ENCODE data around the gene QRICH1. TPM values are rescaled to one million over a fixed set of nuclear protein-coding genes. Genes with fewer than 3 reads are reported as not detected.

Gene QRICH1
- total RNA-seq, 1 experiment from 2014 or later, result 151 TPM

DNA sequence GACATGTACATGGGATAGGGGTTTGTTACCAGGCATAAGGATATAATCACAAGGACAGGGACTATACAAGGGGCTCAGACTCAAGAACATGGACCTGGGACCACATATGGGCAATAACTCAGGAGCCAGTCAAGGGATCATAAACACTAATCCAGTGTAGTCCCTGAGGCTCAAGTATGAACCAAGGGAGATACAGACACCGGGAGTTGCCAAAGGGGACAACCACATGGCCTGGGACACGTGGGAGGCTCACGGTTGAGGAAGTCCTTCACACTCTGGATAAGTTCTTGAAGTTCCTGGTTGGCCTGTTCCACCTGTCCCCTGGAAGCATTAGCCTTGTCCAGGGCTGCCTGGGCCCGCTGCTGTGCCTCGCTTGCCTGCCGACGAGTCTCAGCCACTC is 28.6 kb upstream of the QRICH1 start:
- Histone ChIP-seq H3K4ac (ENCODE audit: low read depth, low read length) (no peak overlapping the region), H3K14ac (ENCODE audit: insufficient read depth, low read length) (no peak overlapping the region), H2AFZ (ENCODE audit: low read length) (no peak overlapping the region), H3T11ph (ENCODE audit: low read length) (no peak overlapping the region), H2BK5ac (ENCODE audit: insufficient read length, low read length) (no peak overlapping the region), H3K9me3 (ENCODE audit: control insufficient read depth, low read depth, low read length) (no peaks in the 10 kb centered on the region), H3K56ac (ENCODE audit: insufficient read length, low read depth, low read length) (no peak overlapping the region), H4K8ac (replicated peaks; ENCODE audit: insufficient read length, low read depth, low read length) (no peak overlapping the region), H4K5ac (ENCODE audit: insufficient read length, low read depth, low read length) (no peak overlapping the region), H2BK20ac (ENCODE audit: low read depth, low read length, poor library complexity, severe bottlenecking) (no peak overlapping the region), H3K18ac (ENCODE audit: insufficient read length, low read depth, low read length) (no peak overlapping the region), H2BK12ac (ENCODE audit: insufficient read length, low read depth, low read length) (no peak overlapping the region), H3K27me3 (ENCODE audit: insufficient read depth, low read length) (no peaks in the 10 kb centered on the region), H2BK120ac (ENCODE audit: low read depth, low read length, poor library complexity, severe bottlenecking) (no peak overlapping the region), H3K79me1 (ENCODE audit: insufficient read depth, low read depth, low read length, poor library complexity, severe bottlenecking) (peaks cover 4% of the 10 kb centered on the region), H3K4me2 (ENCODE audit: insufficient read depth, insufficient read length, low read length) (no peak overlapping the region), H3K4me1 (ENCODE audit: insufficient read depth, low read length) (0 out of 2 replicates have a peak, but pooled peaks cover 2% of the 10 kb centered on the region), H3K23me2 (ENCODE audit: insufficient read length, low read depth, low read length, poor library complexity, severe bottlenecking) (peaks cover 5% of the 10 kb centered on the region), H3K79me2 (ENCODE audit: insufficient read depth, low read length) (no peaks in the 10 kb centered on the region; the same call in 1 of the 2 replicates), H3K9ac (ENCODE audit: extremely low read depth, insufficient read length, low read length) (no peak overlapping the region), H3K27ac (ENCODE audit: insufficient read length, low read depth, low read length) (no peak overlapping the region), H2AK5ac (ENCODE audit: insufficient read length, low read length) (no peak overlapping the region), H4K91ac (ENCODE audit: insufficient read length, low read depth, low read length) (no peak overlapping the region), H3K23ac (ENCODE audit: insufficient read length, low read depth, low read length) (no peak overlapping the region), H2BK15ac (ENCODE audit: low read depth, low read length) (no peak overlapping the region), H4K20me1 (ENCODE audit: control insufficient read depth, insufficient read depth, insufficient read length) (peaks cover 2% of the 10 kb centered on the region)
- H3K4me1 Mint-ChIP-seq, result peaks cover 4% of the 10 kb centered on the region in 2 experiments; a peak in 3 of 4 replicates
- WGBS (ENCODE audit: extremely low coverage, insufficient read length, low lambda C conversion rate), result no CpG with 5 or more reads among the region's 7 CpGs
- H3K27me3 Mint-ChIP-seq (ENCODE audit: low read depth), result no peaks in the 10 kb centered on the region; the same call in 1 of the 2 replicates
- H3K9me3 Mint-ChIP-seq, result no peaks in the 10 kb centered on the region
- no peak for DNase-seq
- peaks cover 5 to 45% (median 34%) of the 10 kb centered on the region in 3 experiments; a peak in 6 of 7 replicates for H3K36me3 Mint-ChIP-seq (ENCODE audit: insufficient read depth in 1 of 3, low read depth in 3 of 3)
- H3K27ac Mint-ChIP-seq, result peak overlapping the region in 1 of 3 experiments; percentile 49; a peak in 2 of 7 replicates
- TF ChIP-seq, protein P1, sequence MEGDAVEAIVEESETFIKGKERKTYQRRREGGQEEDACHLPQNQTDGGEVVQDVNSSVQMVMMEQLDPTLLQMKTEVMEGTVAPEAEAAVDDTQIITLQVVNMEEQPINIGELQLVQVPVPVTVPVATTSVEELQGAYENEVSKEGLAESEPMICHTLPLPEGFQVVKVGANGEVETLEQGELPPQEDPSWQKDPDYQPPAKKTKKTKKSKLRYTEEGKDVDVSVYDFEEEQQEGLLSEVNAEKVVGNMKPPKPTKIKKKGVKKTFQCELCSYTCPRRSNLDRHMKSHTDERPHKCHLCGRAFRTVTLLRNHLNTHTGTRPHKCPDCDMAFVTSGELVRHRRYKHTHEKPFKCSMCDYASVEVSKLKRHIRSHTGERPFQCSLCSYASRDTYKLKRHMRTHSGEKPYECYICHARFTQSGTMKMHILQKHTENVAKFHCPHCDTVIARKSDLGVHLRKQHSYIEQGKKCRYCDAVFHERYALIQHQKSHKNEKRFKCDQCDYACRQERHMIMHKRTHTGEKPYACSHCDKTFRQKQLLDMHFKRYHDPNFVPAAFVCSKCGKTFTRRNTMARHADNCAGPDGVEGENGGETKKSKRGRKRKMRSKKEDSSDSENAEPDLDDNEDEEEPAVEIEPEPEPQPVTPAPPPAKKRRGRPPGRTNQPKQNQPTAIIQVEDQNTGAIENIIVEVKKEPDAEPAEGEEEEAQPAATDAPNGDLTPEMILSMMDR (conservative IDR thresholded peaks at IDR 0.05), result no peak
- H3K4me3 Mint-ChIP-seq, result no peak overlapping the region; a peak in 1 of 5 replicates
